Measurements from ENCODE around the gene IFNW1.
"Not testable (repeated sequence)": the region's sequence is repeated elsewhere in the genome, so short reads cannot be mapped to it uniquely, and the experiment has no call there.

IFNW1 gene

DNA sequence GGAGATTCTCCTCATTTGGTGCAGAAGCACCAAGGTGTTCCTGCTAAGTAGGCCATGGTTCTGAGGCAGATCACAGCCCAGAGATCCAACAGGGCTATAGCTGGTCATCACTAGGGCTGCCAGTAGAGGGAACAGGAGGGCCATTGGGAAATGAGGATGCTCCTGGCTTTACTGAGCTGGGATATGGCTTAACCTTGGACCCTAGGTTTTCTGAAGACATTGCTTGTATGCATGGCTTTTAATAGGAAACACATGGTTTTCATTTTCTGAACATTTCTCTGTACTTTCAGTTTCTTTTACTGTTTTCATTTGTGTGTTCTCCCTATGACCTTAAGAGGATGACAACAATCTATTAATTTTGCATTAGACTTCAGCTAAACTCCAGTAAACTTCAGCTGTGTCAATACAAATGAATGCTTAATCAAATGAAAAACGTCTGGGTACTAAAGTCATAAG, at the start of gene IFNW1:
Gene IFNW1, minus strand, starts transcription at position 406 of the 456 bp plus-strand sequence. Its CDS starts 262 bp downstream, at position 144.
- DNase-seq, result no peak

DNA sequence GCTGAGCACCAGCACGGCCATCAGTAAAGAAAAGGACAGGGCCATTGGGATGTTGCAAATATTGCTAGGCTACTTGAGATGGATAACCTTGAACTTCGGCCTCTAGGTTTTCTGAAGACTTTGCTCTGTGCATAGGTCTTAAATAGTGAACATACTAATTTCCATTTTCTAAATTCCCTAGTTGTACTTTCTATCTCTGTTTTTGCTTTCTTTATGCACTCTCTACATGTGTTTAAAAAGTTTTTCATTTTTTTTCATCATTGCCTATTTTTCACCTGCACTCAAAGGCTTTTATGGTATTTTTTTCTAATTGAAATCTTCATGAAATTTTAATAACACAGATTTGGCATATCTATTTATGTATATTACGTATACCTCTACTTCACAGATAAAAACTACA, 45.9 kb upstream of the IFNW1 start, which contains the start of gene IFNA4:
Gene IFNA4, minus strand, starts transcription at position 101 of the 400 bp plus-strand sequence. Its CDS starts 56 bp downstream, at position 45.
- DNase-seq, result not testable (repeated sequence)

DNA sequence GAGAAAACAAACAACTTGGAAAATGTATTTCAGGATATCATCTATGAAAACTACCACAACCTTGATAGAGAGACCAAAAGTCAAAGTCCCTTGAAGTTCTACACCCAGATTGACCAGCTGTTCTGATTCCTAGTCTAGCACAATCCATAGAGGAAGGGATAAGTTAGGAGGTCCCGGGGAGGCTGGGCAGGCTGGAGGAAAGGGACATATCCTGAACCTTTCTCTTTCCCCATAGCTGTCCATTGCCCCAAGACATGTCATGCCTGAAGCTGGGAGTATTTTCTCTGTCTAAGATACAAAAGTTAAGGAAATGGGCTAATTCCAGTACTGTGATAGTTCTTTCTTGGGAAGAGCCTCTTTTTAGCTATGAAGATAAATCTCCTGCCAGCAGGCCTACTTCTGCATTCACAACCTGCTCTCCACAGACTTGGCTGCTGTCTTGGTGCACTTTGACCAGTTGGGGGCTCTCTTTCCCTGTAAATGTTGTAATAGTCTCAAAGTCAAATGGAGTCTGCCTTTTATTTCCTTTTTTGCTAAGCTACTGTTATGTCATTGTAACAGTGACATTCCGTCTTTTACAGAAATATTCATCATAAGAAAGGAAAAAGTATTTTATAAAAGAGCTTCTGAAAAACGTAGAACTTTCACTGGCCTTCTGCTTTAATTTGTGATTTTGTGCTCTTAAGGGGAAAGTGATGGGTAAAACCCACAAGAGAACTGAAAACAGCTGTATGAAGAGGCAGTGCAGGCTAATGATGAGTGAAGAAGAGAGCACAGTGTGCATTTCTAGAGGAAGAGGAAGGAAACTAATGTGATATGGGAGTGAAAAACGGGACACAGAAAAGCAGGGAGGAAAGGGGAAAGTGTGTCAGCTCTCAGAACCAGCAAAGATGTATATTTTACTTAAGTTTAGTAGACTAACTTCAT, 41.4 kb upstream of the IFNW1 start:
- DNase-seq, result peak; percentile 46

DNA sequence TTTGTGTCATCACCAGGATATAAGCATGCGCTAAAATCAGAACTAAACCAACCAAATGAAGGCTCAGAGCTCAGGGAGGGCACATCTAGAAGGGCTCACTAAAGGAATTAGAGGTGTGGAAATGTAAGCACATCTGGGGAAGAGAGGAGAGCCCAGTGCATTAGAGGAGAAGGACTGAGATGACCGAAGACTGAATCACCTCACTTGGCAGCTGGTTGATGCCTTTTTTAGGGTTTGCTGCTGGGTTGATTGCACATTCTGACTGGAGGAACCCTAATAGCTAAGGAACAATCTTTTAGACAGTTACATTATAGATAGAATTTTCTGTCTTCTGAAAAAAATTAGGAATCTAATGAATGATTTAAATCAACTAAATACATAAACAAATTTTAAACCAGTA, 33.0 kb upstream of the IFNW1 start:
- no peak for DNase-seq

DNA sequence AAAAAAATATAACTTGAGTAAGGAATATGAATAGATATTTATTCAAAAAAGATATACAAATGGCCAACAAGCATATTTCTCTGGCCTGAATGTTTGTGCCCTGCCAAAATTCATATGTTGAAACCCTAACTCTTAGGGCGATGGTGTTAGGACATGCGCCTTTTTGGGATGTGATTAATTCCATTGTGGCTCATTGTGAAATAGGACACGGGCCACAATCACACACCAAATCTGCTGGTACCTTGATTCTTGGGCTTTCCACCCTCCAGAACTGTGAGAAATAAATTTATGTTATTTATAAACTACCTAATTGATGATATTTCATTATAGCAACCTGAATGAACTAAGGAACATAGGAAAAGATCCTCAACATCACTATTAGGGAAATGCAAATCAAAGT, 30.5 kb upstream of the IFNW1 start:
- no peak for DNase-seq

DNA sequence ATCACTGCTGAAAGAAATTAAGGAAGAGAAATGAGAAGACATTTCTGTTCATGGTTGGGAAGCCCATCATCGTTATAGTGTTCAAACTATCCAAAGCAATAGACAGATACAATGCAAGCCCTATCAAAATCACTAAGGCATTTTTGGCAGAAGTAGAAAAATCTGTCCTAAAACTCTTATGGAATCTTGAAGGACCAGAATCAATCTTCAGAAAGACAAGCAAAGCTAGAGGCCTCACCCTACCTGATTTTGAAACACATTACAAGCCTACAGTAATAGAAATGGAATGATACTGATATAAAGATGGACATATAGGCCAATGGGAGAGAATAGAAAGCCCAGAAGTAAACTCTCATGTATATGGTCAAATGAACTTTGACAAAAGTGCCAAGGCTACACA, 29.7 kb upstream of the IFNW1 start:
- no peak for DNase-seq

DNA sequence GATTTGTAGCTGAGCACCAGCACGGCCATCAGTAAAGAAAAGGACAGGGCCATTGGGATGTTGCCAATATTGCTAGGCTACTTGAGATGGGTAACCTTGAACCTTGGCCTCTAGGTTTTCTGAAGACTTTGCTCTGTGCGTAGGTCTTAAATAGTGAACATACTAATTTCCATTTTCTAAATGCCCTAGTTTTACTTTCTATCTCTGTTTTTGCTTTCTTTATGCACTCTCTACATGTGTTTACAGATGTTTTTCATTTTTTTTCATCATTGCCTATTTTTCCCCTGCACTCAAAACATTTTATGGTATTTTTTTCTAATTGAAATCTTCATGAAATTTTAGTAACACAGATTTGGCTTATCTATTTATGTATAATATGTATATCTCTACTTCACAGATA, 24.9 kb upstream of the IFNW1 start, which contains the start of gene IFNA21:
Gene IFNA21, minus strand, starts transcription at position 101 of the 400 bp plus-strand sequence. Its CDS starts 48 bp downstream, at position 53.
- not testable (repeated sequence) for DNase-seq

DNA sequence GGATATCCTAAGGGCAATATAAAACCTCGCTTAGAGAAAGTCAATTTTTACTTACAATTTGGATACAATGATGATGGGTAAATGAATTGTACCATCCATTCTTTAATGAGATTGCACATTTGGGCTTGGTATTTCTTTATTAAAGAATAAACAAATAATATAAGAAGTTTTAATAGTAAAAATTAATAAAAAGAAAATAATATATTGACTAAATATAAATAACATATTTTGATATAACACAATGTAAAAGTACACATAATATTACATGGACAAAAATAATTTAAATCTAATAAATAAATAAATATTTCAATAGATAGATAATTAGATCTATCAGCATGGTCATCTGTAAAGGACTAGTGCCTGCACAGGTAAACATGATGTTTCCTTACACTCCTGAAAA, 23.9 kb upstream of the IFNW1 start:
- DNase-seq, result no peak

DNA sequence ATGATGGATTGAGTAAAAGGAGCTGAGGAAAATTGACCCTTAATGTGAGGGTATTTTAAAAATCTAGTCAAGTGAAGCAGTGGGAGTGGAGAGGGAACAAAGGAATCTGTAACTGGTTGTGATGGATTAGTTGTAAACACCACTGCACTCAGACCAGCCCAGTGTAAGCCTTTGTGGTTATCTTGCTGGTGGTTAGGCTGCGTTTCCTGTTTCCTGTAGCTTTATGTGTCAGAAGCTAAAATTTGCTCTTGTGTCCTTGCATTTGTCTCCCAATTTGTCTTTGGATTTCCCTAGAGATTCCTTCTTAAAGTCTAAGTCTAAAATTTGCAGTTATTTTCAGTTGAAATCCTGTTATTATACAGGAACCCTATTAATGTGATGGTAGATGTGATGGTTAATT, 18.5 kb upstream of the IFNW1 start:
- DNase-seq, result peak; percentile 50

DNA sequence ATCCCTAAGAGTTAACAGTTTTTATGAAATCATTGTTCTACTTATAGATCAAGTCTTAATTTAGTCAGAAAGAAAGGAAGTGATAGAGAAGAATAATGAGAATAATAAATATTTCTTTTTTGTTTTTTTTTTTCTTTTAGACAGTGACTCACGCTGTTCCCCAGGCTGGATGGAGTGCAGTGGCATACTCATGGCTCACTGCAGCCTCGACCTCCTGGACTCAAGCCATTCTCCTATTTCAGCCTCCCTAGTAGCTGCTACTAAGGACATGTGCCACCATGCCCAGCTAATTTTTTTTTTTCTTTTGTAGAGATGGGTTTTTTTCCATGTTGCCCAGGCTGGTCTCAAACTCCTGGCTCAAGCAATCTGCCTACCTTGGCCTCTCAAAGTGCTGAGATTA, 13.9 kb upstream of the IFNW1 start:
- no peak for DNase-seq

DNA sequence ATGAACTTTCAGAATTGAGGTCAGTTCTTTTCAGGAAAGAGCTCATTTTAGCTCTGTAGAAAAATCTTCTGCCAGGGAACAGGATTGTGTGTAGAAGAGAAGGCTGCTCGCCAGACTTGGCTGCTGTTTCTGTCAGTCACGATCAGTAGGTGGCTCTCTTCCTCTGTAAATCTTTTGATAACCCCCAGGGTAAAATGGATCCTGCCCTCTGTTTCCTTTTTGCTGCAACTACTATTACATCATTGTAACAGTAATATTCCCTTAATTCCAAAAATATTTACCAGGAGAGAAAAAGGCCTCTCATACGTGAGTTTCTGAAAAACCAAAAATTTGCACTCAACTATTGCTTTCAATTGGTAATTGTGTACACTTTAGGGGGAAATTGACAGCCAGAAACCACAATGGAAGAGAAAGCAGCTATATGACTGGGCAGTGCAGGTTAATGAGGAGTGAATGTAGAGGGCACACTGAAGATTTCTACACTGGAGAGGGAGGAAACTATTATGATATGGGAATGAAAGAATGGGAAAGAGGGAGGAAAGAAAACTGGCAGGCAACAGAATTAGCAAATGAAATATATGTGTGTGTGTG, 12.5 kb upstream of the IFNW1 start:
- peak; percentile 30 for DNase-seq

DNA sequence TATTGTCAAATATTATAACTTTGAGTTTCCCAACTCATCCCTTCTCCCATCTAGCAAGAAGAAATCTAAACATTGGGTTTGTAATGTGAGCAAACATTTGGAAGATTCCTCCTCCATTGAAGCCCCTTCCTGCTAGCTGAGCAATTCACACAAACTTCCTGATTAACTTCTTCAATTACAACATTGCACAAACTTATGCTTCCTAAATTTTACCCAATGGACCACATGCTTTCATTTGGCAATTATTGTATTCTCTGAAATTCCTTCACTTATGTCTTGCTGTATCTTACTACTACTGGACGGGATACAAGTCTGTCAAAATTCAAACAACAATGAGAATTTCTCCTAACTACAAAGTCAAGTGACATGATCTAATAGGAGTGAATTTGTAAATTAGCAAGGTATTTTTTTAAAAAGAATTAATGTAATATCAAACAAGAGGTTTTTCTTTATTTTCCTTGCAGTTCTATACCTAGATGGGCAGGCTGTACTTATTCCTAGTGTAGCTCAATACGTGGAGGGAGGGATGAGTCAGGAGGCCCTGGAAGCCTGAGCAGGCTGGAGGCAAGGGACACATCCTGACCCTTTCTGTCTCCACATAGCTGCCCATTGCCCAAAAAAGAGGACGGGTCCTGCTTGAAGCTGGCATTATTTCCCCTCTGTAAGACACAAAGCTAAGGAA, 11.8 kb upstream of the IFNW1 start:
- no peak for DNase-seq

DNA sequence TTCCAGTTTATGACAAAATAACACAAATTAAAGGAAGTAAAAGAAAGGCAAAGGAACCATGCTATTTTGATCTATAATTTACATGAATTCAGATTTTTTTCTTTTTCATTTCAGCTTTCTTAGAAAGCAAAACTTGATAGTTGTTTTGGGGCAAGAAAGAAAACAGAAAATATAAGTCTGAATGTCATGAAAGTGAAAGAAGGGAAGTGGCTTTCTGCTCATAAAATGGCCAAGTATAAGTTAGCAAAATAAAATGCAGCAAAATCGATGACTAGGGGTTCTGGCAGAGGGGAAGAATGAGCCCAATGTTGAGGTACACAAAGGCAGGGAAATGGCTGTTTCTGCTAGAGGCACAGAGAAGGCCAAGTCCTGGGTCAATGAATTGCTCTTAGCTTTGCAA, 3.0 kb upstream of the IFNW1 start:
- no peak for DNase-seq

DNA sequence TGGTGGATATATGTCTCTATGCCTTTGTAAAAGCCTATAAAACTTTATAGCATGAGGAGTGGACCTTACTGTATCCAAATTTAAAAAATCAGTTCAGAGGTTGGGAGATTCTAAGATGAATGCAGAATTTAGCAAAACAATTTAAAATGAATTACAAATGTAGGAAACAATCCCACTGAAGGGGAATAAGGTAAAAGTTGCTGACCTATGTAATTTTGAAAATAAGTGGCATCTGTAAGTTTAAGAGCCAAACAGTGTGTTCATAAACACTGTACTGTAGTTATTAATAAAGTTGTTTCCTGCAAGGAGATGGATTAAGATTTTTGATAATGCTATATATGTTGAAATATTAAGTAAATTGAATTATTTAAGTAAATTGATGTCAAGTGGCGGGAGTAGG, 4.6 kb downstream of the IFNW1 start:
- no peak for DNase-seq

DNA sequence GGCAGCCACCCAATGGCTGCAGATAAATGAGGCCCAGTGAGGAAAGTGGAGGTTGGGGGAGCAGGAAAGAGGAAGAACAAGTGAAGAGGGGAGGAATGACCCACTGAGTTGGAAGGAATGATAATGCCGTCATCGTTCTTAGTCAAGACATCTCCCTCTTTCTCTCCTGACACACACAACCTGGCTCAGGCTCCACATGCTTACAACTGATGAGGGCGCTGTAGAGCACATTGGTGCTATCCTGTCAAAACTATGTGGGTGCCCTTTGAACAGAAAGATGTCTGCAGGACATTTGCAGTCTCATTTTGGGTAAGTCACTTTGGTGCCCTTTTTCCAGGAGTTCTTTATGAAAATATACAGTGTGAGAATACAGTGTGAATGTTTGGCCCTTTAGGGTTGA, 5.9 kb downstream of the IFNW1 start:
- DNase-seq, result no peak

DNA sequence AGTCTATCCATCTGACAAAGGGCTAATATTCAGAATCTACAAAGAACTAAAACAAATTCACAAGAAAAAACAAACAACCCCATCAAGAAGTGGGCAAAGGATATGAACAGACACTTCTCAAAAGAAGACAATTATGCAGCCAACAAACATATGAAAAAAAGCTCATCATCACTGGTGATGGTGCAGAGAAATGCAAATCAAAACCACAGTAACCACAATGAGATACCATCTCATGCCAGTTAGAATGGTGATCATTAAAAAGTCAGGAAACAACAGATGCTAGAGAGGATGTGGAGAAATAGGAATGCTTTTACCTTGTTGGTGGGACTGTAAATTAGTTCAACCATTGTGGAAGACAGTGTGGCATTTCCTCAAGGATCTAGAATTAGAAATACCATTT, 13.4 kb downstream of the IFNW1 start:
- DNase-seq, result not testable (repeated sequence)

DNA sequence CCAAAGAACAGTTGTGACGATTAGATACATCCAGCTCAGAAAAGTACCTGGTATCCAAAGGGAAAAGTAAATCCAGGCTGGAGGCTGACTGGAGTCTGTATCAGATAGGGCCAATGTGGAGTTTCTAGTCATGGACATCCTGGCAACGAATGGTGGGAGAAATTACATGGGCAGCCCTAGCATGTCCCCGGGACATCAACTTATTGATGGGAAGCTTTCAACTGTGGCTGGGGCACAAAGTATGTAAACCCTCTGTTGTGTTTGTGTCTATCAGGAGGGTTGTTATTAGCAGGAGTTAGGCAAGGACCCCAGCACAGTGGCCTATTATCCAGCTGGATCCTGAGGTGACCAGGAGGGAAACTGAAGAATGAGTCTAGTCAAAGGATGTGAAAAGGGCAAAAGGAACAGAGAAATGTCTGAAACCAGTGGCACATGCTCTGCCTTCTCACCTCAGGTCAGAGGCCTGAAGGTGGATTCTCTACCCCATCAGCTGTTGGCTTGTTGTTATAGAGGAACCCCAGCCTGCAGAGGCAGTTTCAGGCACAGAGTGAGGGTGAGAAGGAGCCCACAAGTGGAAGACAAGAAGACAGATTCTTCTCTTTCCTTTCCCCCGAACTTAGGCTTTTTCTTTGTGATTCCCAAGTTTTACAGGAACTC, 19.9 kb downstream of the IFNW1 start:
- no peak for DNase-seq

DNA sequence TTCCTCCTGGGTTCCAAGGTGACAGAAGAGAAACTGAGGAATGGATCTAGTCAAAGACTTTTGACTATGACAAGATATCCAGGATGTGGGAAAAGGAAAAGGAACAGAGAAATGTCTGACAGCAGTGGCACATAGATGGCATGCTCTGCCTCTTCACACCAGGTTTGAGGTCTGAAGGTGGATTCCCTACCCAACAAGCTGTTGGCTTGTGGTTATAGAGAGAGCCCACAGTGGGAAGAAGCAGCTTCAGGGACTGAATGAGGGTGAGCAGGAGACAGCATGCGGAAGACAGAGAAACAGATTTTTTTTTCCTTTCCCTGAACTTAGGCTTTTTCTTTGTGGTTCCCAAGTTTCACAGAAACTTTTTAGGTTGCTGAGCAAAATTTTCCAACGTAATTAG, 20.6 kb downstream of the IFNW1 start:
- no peak for DNase-seq

DNA sequence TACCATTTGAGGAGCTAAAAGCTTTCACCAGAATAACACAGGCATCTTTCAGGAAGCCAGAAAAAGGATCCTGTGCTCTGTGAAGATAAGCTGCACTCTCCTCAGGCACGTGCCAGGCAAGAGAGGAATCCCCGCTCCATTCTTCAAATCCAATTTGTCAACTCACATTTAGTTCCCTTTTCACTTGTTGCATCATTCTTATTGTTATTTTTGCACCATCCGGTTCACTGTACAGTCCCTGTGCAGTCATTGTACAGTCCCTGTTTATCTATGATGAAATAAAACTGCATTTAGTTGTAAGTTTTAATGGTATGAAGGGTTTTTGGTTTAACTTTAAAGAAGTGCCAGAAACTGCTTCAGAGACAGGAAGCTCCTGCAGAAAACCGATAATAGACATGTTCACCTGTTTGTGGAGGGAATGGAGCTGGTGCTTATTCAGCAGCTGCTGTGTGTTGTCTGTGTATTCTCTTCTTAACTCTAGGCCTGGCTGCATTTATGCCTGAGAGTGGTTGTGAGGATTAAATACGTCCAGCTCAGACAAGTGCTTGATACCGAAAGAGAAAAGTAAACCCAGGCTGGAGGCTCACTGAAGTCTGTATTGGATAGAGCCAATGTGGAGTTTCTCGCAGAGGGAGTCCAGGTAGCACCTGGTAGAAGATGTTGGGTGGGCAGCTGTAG, 22.4 kb downstream of the IFNW1 start:
- DNase-seq, result no peak

DNA sequence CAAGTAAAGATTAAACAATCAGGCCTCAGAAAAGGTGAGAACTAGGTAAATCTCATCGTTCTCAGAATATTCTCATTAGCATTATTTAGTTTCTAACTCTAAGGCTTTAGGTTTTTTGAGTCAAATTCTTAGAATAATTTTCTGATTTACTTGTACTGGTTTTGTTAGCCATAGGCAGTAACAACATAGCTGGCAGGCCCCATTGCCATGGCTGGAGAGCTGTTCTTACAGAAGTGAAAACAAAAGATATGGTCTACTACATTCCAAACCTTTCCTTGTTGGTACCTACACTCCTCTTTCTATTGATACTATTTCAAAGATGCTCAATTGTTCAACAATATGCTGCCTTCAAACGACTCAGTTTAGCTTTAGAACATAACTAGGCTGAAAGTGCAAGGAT, 27.3 kb downstream of the IFNW1 start:
- DNase-seq, result no peak

DNA sequence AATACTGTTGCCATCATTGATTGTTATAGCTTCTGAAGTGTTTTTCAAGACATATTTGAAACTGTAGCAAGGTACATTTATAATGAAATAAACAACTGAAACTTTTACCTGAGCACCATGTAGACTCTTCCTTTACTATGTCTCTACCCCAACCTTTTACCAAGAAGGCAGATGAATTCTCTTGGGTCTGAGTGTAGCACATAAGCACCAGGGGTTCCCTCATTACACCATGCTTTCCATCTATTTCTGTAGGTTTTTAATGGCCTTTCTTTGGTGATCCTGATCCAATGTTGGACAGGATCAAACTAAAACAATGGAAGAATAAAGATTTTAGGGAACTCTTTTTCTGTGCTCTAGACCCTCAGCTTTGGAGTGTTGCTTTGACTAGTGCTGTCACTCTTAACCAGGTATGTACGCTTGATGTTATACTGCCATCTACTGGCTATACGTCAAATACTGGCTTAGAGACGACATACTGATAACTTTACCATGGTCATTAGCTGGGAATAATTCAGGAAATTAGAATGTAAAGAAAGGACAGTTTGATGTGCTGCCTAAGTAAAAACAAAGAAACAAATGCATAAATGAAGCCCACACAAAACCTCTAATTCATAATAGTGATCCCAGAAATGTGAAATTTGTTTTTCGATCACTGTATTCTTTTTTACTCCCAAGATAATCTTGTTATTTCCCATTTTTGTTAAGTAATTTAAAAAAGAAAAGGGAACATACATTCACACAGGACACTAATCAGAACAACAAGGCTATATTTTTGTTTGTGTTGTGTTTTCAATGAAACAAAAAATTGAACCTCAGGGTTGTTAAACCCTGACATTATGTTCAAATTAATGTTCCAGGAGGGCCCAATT, 30.7 kb downstream of the IFNW1 start:
- peak; percentile 78 for DNase-seq

Measured in CD4-positive, alpha-beta T cell treated with Interleukin-4 for 4 hours (primary cell).